GM12878 (cell line): Measurements from ENCODE around the gene SNCAIP. TPM values are rescaled to one million over a fixed set of nuclear protein-coding genes. Genes with fewer than 3 reads are reported as not detected.

Experiments
- ATAC-seq: fragments of 200-7000 bp; cut with Tn5 transposase; 3 replicates; pipeline ENCODE4 v1.9.1; 2020; ENCODE audit warnings: mild to moderate bottlenecking, moderate library complexity
- BruUV-seq: library from RNA; stranded (reverse); fragments of 400-500 nt; replicated peaks from 2 replicates; lab custom pipeline; 2021; lab: Mats Ljungman, UMichigan
- CTCF ChIA-PET: fragments of 300-600 bp; sonication (Branson Sonifier 250); formaldehyde crosslinking; extraction: SDS; loops from one replicate; lab custom pipeline; 2021; ENCODE audit warnings: inconsistent platforms; lab: Yijun Ruan, JAX
- POLR2A ChIA-PET: fragments of 350-600 bp; formaldehyde crosslinking; extraction: SDS; loops from one replicate; lab custom pipeline; 2021; ENCODE audit warnings: inconsistent platforms; lab: Charles Lee
- RAD21 ChIA-PET: fragments of 300-600 bp; sonication (Branson Sonifier 250); formaldehyde crosslinking; loops from one replicate; lab custom pipeline; 2023; ENCODE audit warnings: antibody characterized with exemption; ENCODE audit not compliant: unreplicated experiment; lab: Charles Lee
- SMC1A ChIA-PET: fragments of 300-600 bp; sonication (Branson Sonifier 250); formaldehyde crosslinking; loops from one replicate; lab custom pipeline; 2023; ENCODE audit not compliant: unreplicated experiment, uncharacterized antibody; lab: Charles Lee
- DNase-seq: peaks from one replicate; pipeline ENCODE4 v3.0.0-alpha.2; 2011; ENCODE audit warnings: low read depth, low spot score
- FAIRE-seq: peaks from 3 replicates; lab custom pipeline; 2011; peaks lifted over from hg19 to GRCh38; lab: Jason Lieb, UNC
- H2AFZ ChIP-seq: 2 replicates; pipeline ENCODE4 v1.6.0; 2011; ENCODE audit warnings: low read depth, low read length, control low read depth; ENCODE audit not compliant: control insufficient read depth
- H3K27ac ChIP-seq: 2 replicates; pipeline ENCODE4 v1.5.1; 2011; ENCODE audit warnings: control low read depth; ENCODE audit not compliant: control insufficient read depth, insufficient read depth
- H3K27me3 ChIP-seq, 2 experiments: replicated peaks in 1 of 2; 2 replicates each; pipeline versions ENCODE4 v1.6.0 to v1.6.1; 2011; ENCODE audit warnings: low read length in 1 of 2; ENCODE audit not compliant: control insufficient read depth in 2 of 2, insufficient read depth in 2 of 2
- H3K36me3 ChIP-seq, 2 experiments: 2 replicates each; pipeline ENCODE4 v1.5.1; 2011; ENCODE audit warnings: low read length in 1 of 2; ENCODE audit not compliant: control insufficient read depth in 2 of 2, insufficient read depth in 2 of 2
- H3K4me1 ChIP-seq: 2 replicates; pipeline ENCODE4 v1.6.1; 2011; ENCODE audit warnings: mild to moderate bottlenecking, low read length, moderate library complexity, mixed read lengths; ENCODE audit not compliant: control insufficient read depth, insufficient read depth
- H3K4me2 ChIP-seq: 2 replicates; pipeline ENCODE4 v1.6.0; 2011; ENCODE audit warnings: control low read depth; ENCODE audit not compliant: control insufficient read depth, insufficient read depth
- H3K4me3 ChIP-seq: fragments of 200-600 bp; sonication (generic); 2 replicates; pipeline ENCODE4 v1.5.1; 2016
- H3K79me2 ChIP-seq: 2 replicates; pipeline ENCODE4 v1.6.0; 2011; ENCODE audit warnings: low read length; ENCODE audit not compliant: control insufficient read depth, insufficient read depth
- H3K9ac ChIP-seq: 2 replicates; pipeline ENCODE4 v1.8.0; 2011; ENCODE audit warnings: low read length, control low read depth, mixed read lengths; ENCODE audit not compliant: control insufficient read depth, insufficient read depth
- H3K9me3 ChIP-seq: replicated peaks from 3 replicates; pipeline ENCODE4 v1.5.1; 2011; ENCODE audit warnings: mild to moderate bottlenecking, low read length; ENCODE audit not compliant: control insufficient read depth, insufficient read depth
- H4K20me1 ChIP-seq: 2 replicates; pipeline ENCODE4 v1.6.0; 2011; ENCODE audit not compliant: control insufficient read depth, insufficient read depth
- ATF7 ChIP-seq: fragments of 450-650 bp; IDR thresholded peaks from 2 replicates; pipeline ENCODE4 v1.6.1; 2016; ENCODE audit warnings: low read depth, mild to moderate bottlenecking
- EGR1 ChIP-seq, 2 experiments: IDR thresholded peaks; 1 replicate in 1 of 2; 2 replicates in 1 of 2; pipeline ENCODE4 v1.6.1; 2011 to 2012; ENCODE audit warnings: low read depth in 2 of 2, low read length in 2 of 2, borderline replicate concordance in 1 of 2, mild to moderate bottlenecking in 1 of 2, moderate library complexity in 1 of 2
- FOXK2 ChIP-seq: fragments of 450-650 bp; IDR thresholded peaks from 2 replicates; pipeline ENCODE4 v1.6.1; 2017; ENCODE audit warnings: mild to moderate bottlenecking, moderate library complexity
- KAT2A ChIP-seq: conservative IDR thresholded peaks from 2 replicates; pipeline ENCODE4 v1.6.1; 2011; ENCODE audit warnings: low read depth, low read length; ENCODE audit not compliant: control insufficient read depth
- KDM1A ChIP-seq: fragments of 200-600 bp; sonication (generic); IDR thresholded peaks from 2 replicates; pipeline ENCODE4 v1.6.1; 2016; ENCODE audit warnings: borderline replicate concordance
- MEF2A ChIP-seq: IDR thresholded peaks from 2 replicates; pipeline ENCODE4 v1.6.1; 2011; ENCODE audit warnings: low read depth, mild to moderate bottlenecking, low read length, moderate library complexity; ENCODE audit not compliant: insufficient read depth
- NFYB ChIP-seq: IDR thresholded peaks from 2 replicates; pipeline ENCODE4 v1.6.1; 2011; ENCODE audit warnings: low read depth, mild to moderate bottlenecking, low read length, improper control_type of control experiment, moderate library complexity; ENCODE audit not compliant: insufficient read depth
- NRF1 ChIP-seq: conservative IDR thresholded peaks from 2 replicates; pipeline ENCODE4 v1.6.1; 2011; ENCODE audit warnings: mild to moderate bottlenecking, low read depth, low read length, improper control_type of control experiment
- RAD51 ChIP-seq: fragments of 450-650 bp; IDR thresholded peaks from 2 replicates; pipeline ENCODE4 v1.6.1; 2016; ENCODE audit warnings: moderate library complexity, mild to moderate bottlenecking, inconsistent platforms
- RFX5 ChIP-seq: IDR thresholded peaks from 2 replicates; pipeline ENCODE4 v1.6.1; 2011; ENCODE audit warnings: low read depth, low read length, improper control_type of control experiment
- YY1 ChIP-seq: IDR thresholded peaks from 2 replicates; pipeline ENCODE4 v1.6.1; 2011; ENCODE audit warnings: low read depth, mild to moderate bottlenecking, low read length
- ZBED1 ChIP-seq: IDR thresholded peaks from 2 replicates; pipeline ENCODE4 v1.6.1; 2016; ENCODE audit warnings: borderline replicate concordance
- ZSCAN29 ChIP-seq: fragments of 450-650 bp; IDR thresholded peaks from 2 replicates; pipeline ENCODE4 v1.6.1; 2017; ENCODE audit warnings: mild to moderate bottlenecking, moderate library complexity
- WGBS: methylation state at CpG from one replicate; pipeline ENCODE4 v1.1.6; 2016; ENCODE audit warnings: low lambda C conversion rate; ENCODE audit not compliant: insufficient replicate concordance, insufficient coverage; ENCODE audit errors: missing lambda C conversion rate; 5-methylcytosine and 5-hydroxymethylcytosine counted together
- in situ Hi-C: fragments of 300-500 bp; cut with MboI; formaldehyde crosslinking; loops from 9 replicates; pipeline ENCODE4 v1.14.3; 2018; ENCODE audit warnings: mixed read lengths
- intact Hi-C: fragments of 100-400 bp; cut with micrococcal nuclease; formaldehyde crosslinking; loops from one replicate; pipeline ENCODE4 v1.14.2; 2022; ENCODE audit not compliant: unreplicated experiment
- polyA plus RNA-seq, 11 experiments: library from polyadenylated mRNA; depleted of rRNA in 4 of 11; unstranded in 6 of 11; stranded (reverse) in 5 of 11; fragments of >200 nt; fragmentation: Nextera tagmentation in 4 of 11; fragmentation: Illumina TruSeq in 1 of 11; extraction: Ambion mirVana in 4 of 11; extraction: Trizol in 1 of 11; gene quantifications; 1 replicate in 1 of 11; 2 replicates in 10 of 11; pipeline versions ENCODE4 v1.2.1 to v1.2.3, GENCODE V29; 2011 to 2016; ENCODE audit warnings: inconsistent platforms in 2 of 11, missing spikeins in 2 of 11, low read depth in 1 of 11
- total RNA-seq, 4 experiments: library from RNA; depleted of rRNA in 3 of 4; stranded (reverse); fragments of >200 nt in 3 of 4; fragmentation: Illumina TruSeq in 1 of 4; extraction: Trizol in 1 of 4; gene quantifications; 2 replicates each; pipeline versions ENCODE4 v1.2.1 to v1.2.3, GENCODE V29; 2013 to 2021
- TF ChIP-seq, protein P1 (sequence below): fragments of 450-650 bp; formaldehyde crosslinking; IDR thresholded peaks from 2 replicates; pipeline ENCODE4 v1.4.0; 2022; ENCODE audit warnings: mild to moderate bottlenecking, moderate library complexity
- TF ChIP-seq, protein P2 (sequence below): IDR thresholded peaks from 2 replicates; pipeline ENCODE4 v1.6.1; 2011; ENCODE audit warnings: mild to moderate bottlenecking, low read depth, low read length, moderate library complexity; ENCODE audit not compliant: insufficient replicate concordance
- TF ChIP-seq, protein P3 (sequence below): fragments of 150-350 bp; IDR thresholded peaks from 2 replicates; pipeline ENCODE4 v1.6.1; 2016; ENCODE audit warnings: low read depth, low read length

The SNCAIP gene
- total and polyA plus RNA-seq, 10 of the 15 experiments (the other 5 are each of a cell fraction or from before 2014, with no cell fraction given), result 0.03 to 0.62 (median 0.16) TPM; not detected in 1

DNA sequence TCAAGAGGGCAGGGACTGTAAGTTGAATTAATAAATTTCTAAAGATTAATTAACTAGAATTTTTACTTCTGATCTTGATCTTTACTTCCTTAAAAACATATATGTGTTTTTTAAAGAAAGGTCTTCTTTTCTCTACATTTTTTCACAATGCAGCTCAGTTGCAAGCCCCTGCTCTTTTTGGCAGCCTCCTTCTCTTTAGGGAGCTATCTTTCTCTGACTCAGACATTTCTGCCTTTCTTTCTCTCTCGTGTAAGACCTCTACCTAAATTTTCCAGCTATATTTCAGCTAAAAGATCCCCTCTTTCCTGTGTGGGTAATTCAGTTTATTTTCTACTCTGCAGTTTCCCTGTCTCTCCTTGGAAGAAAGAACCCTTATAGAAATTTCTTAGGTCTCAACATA, 38.3 kb upstream of the SNCAIP start:
- CTCF ChIA-PET, result no interaction called here
- no peak for FAIRE-seq
- in situ Hi-C loops, result no loop called here
- DNase-seq, result no peak
- H4K20me1 ChIP-seq, result no peaks in the 10 kb centered on the region
- no peak overlapping the region for H3K4me3 ChIP-seq
- POLR2A ChIA-PET, result no interaction called here
- no peaks in the 10 kb centered on the region for H3K27me3 ChIP-seq
- H3K79me2 ChIP-seq, result no peaks in the 10 kb centered on the region
- intact Hi-C loops, result no loop called here
- TF ChIP-seq, protein P1, sequence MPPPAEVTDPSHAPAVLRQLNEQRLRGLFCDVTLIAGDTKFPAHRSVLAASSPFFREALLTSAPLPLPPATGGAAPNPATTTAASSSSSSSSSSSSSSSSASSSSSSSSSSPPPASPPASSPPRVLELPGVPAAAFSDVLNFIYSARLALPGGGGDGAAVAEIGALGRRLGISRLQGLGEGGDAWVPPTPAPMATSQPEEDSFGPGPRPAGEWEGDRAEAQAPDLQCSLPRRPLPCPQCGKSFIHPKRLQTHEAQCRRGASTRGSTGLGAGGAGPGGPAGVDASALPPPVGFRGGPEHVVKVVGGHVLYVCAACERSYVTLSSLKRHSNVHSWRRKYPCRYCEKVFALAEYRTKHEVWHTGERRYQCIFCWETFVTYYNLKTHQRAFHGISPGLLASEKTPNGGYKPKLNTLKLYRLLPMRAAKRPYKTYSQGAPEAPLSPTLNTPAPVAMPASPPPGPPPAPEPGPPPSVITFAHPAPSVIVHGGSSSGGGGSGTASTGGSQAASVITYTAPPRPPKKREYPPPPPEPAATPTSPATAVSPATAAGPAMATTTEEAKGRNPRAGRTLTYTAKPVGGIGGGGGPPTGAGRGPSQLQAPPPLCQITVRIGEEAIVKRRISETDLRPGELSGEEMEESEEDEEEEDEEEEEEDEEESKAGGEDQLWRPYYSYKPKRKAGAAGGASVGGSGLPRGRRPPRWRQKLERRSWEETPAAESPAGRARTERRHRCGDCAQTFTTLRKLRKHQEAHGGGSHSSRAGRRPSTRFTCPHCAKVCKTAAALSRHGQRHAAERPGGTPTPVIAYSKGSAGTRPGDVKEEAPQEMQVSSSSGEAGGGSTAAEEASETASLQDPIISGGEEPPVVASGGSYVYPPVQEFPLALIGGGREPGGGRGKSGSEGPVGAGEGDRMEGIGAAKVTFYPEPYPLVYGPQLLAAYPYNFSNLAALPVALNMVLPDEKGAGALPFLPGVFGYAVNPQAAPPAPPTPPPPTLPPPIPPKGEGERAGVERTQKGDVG (CRISPR knock-in tag), result no peak
- no peak for TF ChIP-seq RAD51
- no peak for TF ChIP-seq FOXK2
- TF ChIP-seq, protein P2, sequence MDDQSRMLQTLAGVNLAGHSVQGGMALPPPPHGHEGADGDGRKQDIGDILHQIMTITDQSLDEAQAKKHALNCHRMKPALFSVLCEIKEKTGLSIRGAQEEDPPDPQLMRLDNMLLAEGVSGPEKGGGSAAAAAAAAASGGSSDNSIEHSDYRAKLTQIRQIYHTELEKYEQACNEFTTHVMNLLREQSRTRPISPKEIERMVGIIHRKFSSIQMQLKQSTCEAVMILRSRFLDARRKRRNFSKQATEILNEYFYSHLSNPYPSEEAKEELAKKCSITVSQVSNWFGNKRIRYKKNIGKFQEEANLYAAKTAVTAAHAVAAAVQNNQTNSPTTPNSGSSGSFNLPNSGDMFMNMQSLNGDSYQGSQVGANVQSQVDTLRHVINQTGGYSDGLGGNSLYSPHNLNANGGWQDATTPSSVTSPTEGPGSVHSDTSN, result no peak
- no peak for TF ChIP-seq KDM1A
- TF ChIP-seq, protein P3, sequence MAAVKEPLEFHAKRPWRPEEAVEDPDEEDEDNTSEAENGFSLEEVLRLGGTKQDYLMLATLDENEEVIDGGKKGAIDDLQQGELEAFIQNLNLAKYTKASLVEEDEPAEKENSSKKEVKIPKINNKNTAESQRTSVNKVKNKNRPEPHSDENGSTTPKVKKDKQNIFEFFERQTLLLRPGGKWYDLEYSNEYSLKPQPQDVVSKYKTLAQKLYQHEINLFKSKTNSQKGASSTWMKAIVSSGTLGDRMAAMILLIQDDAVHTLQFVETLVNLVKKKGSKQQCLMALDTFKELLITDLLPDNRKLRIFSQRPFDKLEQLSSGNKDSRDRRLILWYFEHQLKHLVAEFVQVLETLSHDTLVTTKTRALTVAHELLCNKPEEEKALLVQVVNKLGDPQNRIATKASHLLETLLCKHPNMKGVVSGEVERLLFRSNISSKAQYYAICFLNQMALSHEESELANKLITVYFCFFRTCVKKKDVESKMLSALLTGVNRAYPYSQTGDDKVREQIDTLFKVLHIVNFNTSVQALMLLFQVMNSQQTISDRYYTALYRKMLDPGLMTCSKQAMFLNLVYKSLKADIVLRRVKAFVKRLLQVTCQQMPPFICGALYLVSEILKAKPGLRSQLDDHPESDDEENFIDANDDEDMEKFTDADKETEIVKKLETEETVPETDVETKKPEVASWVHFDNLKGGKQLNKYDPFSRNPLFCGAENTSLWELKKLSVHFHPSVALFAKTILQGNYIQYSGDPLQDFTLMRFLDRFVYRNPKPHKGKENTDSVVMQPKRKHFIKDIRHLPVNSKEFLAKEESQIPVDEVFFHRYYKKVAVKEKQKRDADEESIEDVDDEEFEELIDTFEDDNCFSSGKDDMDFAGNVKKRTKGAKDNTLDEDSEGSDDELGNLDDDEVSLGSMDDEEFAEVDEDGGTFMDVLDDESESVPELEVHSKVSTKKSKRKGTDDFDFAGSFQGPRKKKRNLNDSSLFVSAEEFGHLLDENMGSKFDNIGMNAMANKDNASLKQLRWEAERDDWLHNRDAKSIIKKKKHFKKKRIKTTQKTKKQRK, result no peak
- no peak for TF ChIP-seq NRF1
- no peak for TF ChIP-seq KAT2A
- no peak for TF ChIP-seq NFYB
- no peak for TF ChIP-seq YY1
- TF ChIP-seq RFX5, result no peak
- TF ChIP-seq ZBED1, result no peak
- no peak for TF ChIP-seq ZSCAN29
- no peak for TF ChIP-seq EGR1 (IDR thresholded peaks at IDR 0.05; ENCODE audit: borderline replicate concordance in 1 of 2, low read depth in 2 of 2, low read length in 2 of 2)
- no peak for TF ChIP-seq ATF7
- TF ChIP-seq MEF2A, result no peak
- TF ChIP-seq, all 136 proteins: peak for 0
- WGBS, result 0% methylated on average over 1 of the region's 1 CpG
- Histone ChIP-seq H3K9ac (no peak overlapping the region), H2AFZ (no peak overlapping the region), H3K4me2 (no peak overlapping the region), H3K9me3 (no peaks in the 10 kb centered on the region), H3K27ac (no peak overlapping the region), H3K4me1 (no peaks in the 10 kb centered on the region), H3K36me3 (no peaks in the 10 kb centered on the region)
- ChIA-PET SMC1A (no interaction called here), RAD21 (no interaction called here)
- no TSS peak for BruUV-seq
- no peak for ATAC-seq
